ENCODE measurements around the gene MATCAP1. TPM values are rescaled to one million over a fixed set of nuclear protein-coding genes. Genes with fewer than 3 reads are reported as not detected.

Gene MATCAP1
- total RNA-seq, 4 donors from 2014 or later, result 6.7 to 37.4 (median 19.2) TPM

DNA sequence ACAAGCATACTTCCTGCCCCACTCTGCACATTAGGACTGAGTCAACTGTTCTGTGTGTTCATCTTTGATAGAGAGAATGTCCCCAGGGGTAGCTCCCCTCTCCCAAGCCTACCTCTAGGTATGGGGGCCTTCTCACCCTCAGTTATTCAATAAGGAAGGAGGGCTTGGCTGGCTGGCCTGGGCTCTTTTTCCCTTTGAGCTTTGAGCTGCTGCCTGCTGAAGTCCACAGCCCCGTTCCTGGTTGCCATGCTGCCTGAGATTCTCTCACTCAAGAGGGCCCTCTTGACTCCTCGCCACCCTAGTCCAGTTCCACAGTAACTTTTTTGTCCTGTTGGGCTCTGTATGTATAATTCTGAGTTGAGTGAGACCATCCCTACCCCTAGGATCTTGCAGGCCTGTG, 38.0 kb downstream of the MATCAP1 start:
- Histone ChIP-seq H3K27me3 (no peaks in the 10 kb centered on the region), H3K4me3 (no peak overlapping the region), H3K36me3 (peaks cover 0 to 89% of the 10 kb centered on the region in 2 donors), H3K4me1 (peaks cover 0 to 21% (median 5%) of the 10 kb centered on the region in 3 donors), H3K9me3 (no peaks in the 10 kb centered on the region), H3K27ac (no peak overlapping the region)
- no peak for ATAC-seq
- no peak for TF ChIP-seq EP300 (IDR thresholded peaks at IDR 0.05)
- 90 to 93% methylated on average over 2 of the region's 2 CpGs for WGBS, 2 donors (ENCODE audit: low coverage in 1 of 2)

- 100% methylated on average over 2 of the region's 2 CpGs; no CpG with 5 or more reads in 1 of the 2 donors for WGBS, 2 donors (ENCODE audit: low coverage in 1 of 2)
- H3K27ac ChIP-seq, result no peak overlapping the region
- H3K27me3 ChIP-seq, result no peaks in the 10 kb centered on the region
- H3K4me3 ChIP-seq, result no peak overlapping the region
- no peak for ATAC-seq
- H3K4me1 ChIP-seq, result peaks cover 0 to 13% (median 0%) of the 10 kb centered on the region in 3 donors
- no peaks in the 10 kb centered on the region for H3K9me3 ChIP-seq
- peaks cover 0 to 97% of the 10 kb centered on the region in 2 donors for H3K36me3 ChIP-seq
- TF ChIP-seq POLR2AphosphoS5 (IDR thresholded peaks at IDR 0.05), result no peak
- TF ChIP-seq, protein P1, sequence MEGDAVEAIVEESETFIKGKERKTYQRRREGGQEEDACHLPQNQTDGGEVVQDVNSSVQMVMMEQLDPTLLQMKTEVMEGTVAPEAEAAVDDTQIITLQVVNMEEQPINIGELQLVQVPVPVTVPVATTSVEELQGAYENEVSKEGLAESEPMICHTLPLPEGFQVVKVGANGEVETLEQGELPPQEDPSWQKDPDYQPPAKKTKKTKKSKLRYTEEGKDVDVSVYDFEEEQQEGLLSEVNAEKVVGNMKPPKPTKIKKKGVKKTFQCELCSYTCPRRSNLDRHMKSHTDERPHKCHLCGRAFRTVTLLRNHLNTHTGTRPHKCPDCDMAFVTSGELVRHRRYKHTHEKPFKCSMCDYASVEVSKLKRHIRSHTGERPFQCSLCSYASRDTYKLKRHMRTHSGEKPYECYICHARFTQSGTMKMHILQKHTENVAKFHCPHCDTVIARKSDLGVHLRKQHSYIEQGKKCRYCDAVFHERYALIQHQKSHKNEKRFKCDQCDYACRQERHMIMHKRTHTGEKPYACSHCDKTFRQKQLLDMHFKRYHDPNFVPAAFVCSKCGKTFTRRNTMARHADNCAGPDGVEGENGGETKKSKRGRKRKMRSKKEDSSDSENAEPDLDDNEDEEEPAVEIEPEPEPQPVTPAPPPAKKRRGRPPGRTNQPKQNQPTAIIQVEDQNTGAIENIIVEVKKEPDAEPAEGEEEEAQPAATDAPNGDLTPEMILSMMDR (IDR thresholded peaks at IDR 0.05), result no peak
- no peak for TF ChIP-seq EP300 (IDR thresholded peaks at IDR 0.05)
- no peak for TF ChIP-seq POLR2A (IDR thresholded peaks at IDR 0.05)
Measured at GRCh38 chr16:67144943-67145342, 38.8 kb downstream of the MATCAP1 start.

GRCh38 chr16:67142342-67142741, 41.4 kb downstream of the MATCAP1 start:
- Histone ChIP-seq H3K36me3 (peaks cover 0 to 100% of the 10 kb centered on the region in 2 donors), H3K4me1 (no peaks in the 10 kb centered on the region), H3K9me3 (no peaks in the 10 kb centered on the region), H3K27me3 (no peaks in the 10 kb centered on the region), H3K4me3 (no peak overlapping the region), H3K27ac (no peak overlapping the region)
- TF ChIP-seq, protein P1 (IDR thresholded peaks at IDR 0.05), result no peak
- TF ChIP-seq POLR2A (IDR thresholded peaks at IDR 0.05), result no peak
- TF ChIP-seq EP300 (IDR thresholded peaks at IDR 0.05), result no peak
- no peak for TF ChIP-seq POLR2AphosphoS5 (IDR thresholded peaks at IDR 0.05)
- no CpG with 5 or more reads among the region's 9 CpGs for WGBS, 2 donors (ENCODE audit: low coverage in 1 of 2)
- no peak for ATAC-seq

- Histone ChIP-seq H3K27me3 (no peaks in the 10 kb centered on the region), H3K4me3 (no peak overlapping the region), H3K27ac (no peak overlapping the region), H3K36me3 (peaks cover 0 to 100% of the 10 kb centered on the region in 2 donors), H3K4me1 (no peaks in the 10 kb centered on the region), H3K9me3 (no peaks in the 10 kb centered on the region)
- no peak for ATAC-seq
- 96% methylated on average over 4 of the region's 13 CpGs; no CpG with 5 or more reads in 1 of the 2 donors for WGBS, 2 donors (ENCODE audit: low coverage in 1 of 2)
- TF ChIP-seq POLR2A (IDR thresholded peaks at IDR 0.05) (no peak), POLR2AphosphoS5 (IDR thresholded peaks at IDR 0.05) (no peak), EP300 (IDR thresholded peaks at IDR 0.05) (no peak)
- TF ChIP-seq, protein P1 (IDR thresholded peaks at IDR 0.05), result no peak
Measured at GRCh38 chr16:67141391-67141790, 42.4 kb downstream of the MATCAP1 start.

DNA sequence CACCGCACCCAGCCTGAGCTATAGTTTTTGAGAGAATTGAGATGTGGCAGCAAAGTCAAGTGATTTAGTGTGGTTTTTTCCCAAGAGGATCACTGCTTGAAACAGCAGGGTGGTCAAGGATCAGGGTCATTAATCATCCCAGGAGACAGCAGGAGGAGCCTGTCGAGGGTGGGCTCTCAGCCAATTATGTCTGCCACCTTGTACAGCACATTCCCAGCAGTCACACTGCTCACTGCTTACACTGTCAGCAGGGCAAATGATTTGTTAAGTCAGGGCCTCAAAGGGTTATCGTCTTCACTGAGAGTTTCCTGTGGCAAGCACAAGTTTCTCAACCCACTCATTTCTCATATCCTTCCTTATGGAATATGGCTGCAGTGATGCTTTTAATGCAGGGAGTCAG, 46.2 kb downstream of the MATCAP1 start:
- ATAC-seq, result no peak
- TF ChIP-seq POLR2A (IDR thresholded peaks at IDR 0.05) (no peak), POLR2AphosphoS5 (IDR thresholded peaks at IDR 0.05) (no peak), EP300 (IDR thresholded peaks at IDR 0.05) (no peak)
- TF ChIP-seq, protein P1 (IDR thresholded peaks at IDR 0.05), result no peak
- H3K36me3 ChIP-seq, result peaks cover 0 to 100% of the 10 kb centered on the region in 2 donors
- H3K4me3 ChIP-seq, result no peak overlapping the region
- H3K9me3 ChIP-seq, result no peaks in the 10 kb centered on the region
- no peak overlapping the region for H3K27ac ChIP-seq
- no peaks in the 10 kb centered on the region for H3K27me3 ChIP-seq
- WGBS, 2 donors (ENCODE audit: low coverage in 1 of 2), result 0% methylated on average over 2 of the region's 3 CpGs; no CpG with 5 or more reads in 1 of the 2 donors
- no peaks in the 10 kb centered on the region for H3K4me1 ChIP-seq
